Spleen (tissue), 11 donors: Measurements from ENCODE around the gene GRIK5. TPM values are rescaled to one million over a fixed set of nuclear protein-coding genes. Genes with fewer than 3 reads are reported as not detected.

ENCODE experiments used
- DNase-seq: peaks from one replicate; pipeline ENCODE4 v3.0.0-alpha.2; 2020
- H3K27ac ChIP-seq, 8 donors: fragments of 200-600 bp; sonication (generic) in 7 of 8; 1 replicate in 4 of 8; 2 replicates in 4 of 8; pipeline versions ENCODE4 v1.5.0 to v1.8.0; 2016 to 2021; ENCODE audit warnings: inconsistent platforms in 4 of 8, mild to moderate bottlenecking in 4 of 8, moderate library complexity in 1 of 8
- H3K27me3 ChIP-seq, 7 donors: fragments of 200-600 bp; sonication (generic) in 6 of 7; replicated peaks in 1 of 7; 1 replicate in 4 of 7; 2 replicates in 3 of 7; pipeline versions ENCODE4 v1.5.0 to v1.8.0; 2016 to 2021; ENCODE audit warnings: inconsistent platforms in 3 of 7, mild to moderate bottlenecking in 1 of 7
- H3K36me3 ChIP-seq, 6 donors: fragments of 200-600 bp; sonication (generic) in 5 of 6; 1 replicate in 4 of 6; 2 replicates in 2 of 6; pipeline versions ENCODE4 v1.5.0 to v1.8.0; 2016 to 2021; ENCODE audit warnings: inconsistent platforms in 2 of 6
- H3K4me1 ChIP-seq, 6 donors: fragments of 200-600 bp; sonication (generic) in 5 of 6; 1 replicate in 3 of 6; 2 replicates in 3 of 6; pipeline versions ENCODE4 v1.5.0 to v1.8.0; 2016 to 2021; ENCODE audit warnings: inconsistent platforms in 3 of 6
- H3K4me3 ChIP-seq, 8 donors: fragments of 200-600 bp; sonication (generic) in 7 of 8; 1 replicate in 4 of 8; 2 replicates in 4 of 8; pipeline versions ENCODE4 v1.5.0 to v1.8.0; 2016 to 2021; ENCODE audit warnings: inconsistent platforms in 4 of 8, mild to moderate bottlenecking in 4 of 8, moderate library complexity in 2 of 8
- H3K9me3 ChIP-seq, 8 donors: fragments of 200-600 bp; sonication (generic) in 7 of 8; 1 replicate in 4 of 8; 2 replicates in 4 of 8; pipeline versions ENCODE4 v1.5.0 to v1.8.0; 2016 to 2021; ENCODE audit warnings: inconsistent platforms in 4 of 8
- CTCF ChIP-seq, 11 experiments: fragments of 200-600 bp in 7 of 11; fragments of 450-650 bp in 4 of 11; sonication (generic) in 4 of 11; IDR thresholded peaks in 8 of 11; conservative IDR thresholded peaks in 3 of 11; 1 replicate in 7 of 11; 2 replicates in 4 of 11; pipeline versions ENCODE4 v1.4.0 to v1.8.0; 2016 to 2021; ENCODE audit warnings: antibody characterized with exemption in 11 of 11, inconsistent platforms in 4 of 11, mild to moderate bottlenecking in 1 of 11
- POLR2A ChIP-seq, 3 donors: fragments of 450-650 bp; IDR thresholded peaks; one replicate each; pipeline ENCODE4 v1.5.1; 2017; ENCODE audit warnings: antibody characterized with exemption in 3 of 3, mild to moderate bottlenecking in 1 of 3
- POLR2AphosphoS5 ChIP-seq, 3 donors: sonication (generic); formaldehyde crosslinking; IDR thresholded peaks; one replicate each; pipeline ENCODE4 v1.5.1; 2017; ENCODE audit warnings: antibody characterized with exemption in 3 of 3
- WGBS, 5 donors: extraction: QIAGEN DNeasy Blood & Tissue Kit in 3 of 5; methylation state at CpG; one replicate each; pipeline versions ENCODE4 v1.1.5 to v1.1.7; 2013 to 2018; 5-methylcytosine and 5-hydroxymethylcytosine counted together
- intact Hi-C: fragments of 100-400 bp; cut with DNase I; formaldehyde crosslinking; loops from one replicate; pipeline ENCODE4 v1.15.0; 2023; ENCODE audit warnings: low total_unique reads
- polyA plus RNA-seq, 3 donors: library from polyadenylated mRNA; stranded (reverse); fragments of 200-250 nt; gene quantifications; one replicate each; pipeline ENCODE4 v1.2.1, GENCODE V29; 2013
- total RNA-seq, 7 donors: library from RNA; depleted of rRNA in 3 of 7; stranded (reverse); fragments of >200 nt in 3 of 7; fragmentation: NEBNext Ultra II Directional in 4 of 7; extraction: Animal tissue kit (Norgen Biotek cat#: 25700) in 4 of 7; gene quantifications; one replicate each; pipeline versions ENCODE4 v1.1.0 to v1.2.1, GENCODE V29; 2016 to 2021
- donor health status: healthy with polysubstance abuse.
- donor health status: DM: no; HTN: no; CAD: no; lungs with moderate emphysema.
- donor health status: DM: no; HTN: no; CAD: no.
- donor health status: Bipolar disorder and iron deficiency.
- donor health status: healthy.
- donor health status: DM: no; HTN: no; CAD: no.
- donor health status: DM: yes; HTN: yes; CAD: no.

The GRIK5 gene
- total and polyA plus RNA-seq, 10 donors = 0.94 to 4.7 (median 2.1) TPM

- DNase-seq = no peak
- intact Hi-C loops = no loop called here
- Histone ChIP-seq H3K4me3 (no peak overlapping the region), H3K27ac (peak overlapping the region in 4 of 8 donors; percentile 60 to 79 (median 75)), H3K27me3 (no peaks in the 10 kb centered on the region), H3K9me3 (no peaks in the 10 kb centered on the region), H3K36me3 (peaks cover 0 to 45% (median 20%) of the 10 kb centered on the region in 6 donors), H3K4me1 (peaks cover 17 to 83% (median 57%) of the 10 kb centered on the region in 6 donors)
- WGBS, 5 donors = 87 to 96% (median 94%) methylated on average over 13 of the region's 13 CpGs
- TF ChIP-seq POLR2AphosphoS5 (IDR thresholded peaks at IDR 0.05) (peak; percentile 15 to 68 (median 33)), POLR2A (IDR thresholded peaks at IDR 0.05) (no peak)
Measured at GRCh38 chr19:42089772-42090171, 19.8 kb upstream of the GRIK5 start.

DNA sequence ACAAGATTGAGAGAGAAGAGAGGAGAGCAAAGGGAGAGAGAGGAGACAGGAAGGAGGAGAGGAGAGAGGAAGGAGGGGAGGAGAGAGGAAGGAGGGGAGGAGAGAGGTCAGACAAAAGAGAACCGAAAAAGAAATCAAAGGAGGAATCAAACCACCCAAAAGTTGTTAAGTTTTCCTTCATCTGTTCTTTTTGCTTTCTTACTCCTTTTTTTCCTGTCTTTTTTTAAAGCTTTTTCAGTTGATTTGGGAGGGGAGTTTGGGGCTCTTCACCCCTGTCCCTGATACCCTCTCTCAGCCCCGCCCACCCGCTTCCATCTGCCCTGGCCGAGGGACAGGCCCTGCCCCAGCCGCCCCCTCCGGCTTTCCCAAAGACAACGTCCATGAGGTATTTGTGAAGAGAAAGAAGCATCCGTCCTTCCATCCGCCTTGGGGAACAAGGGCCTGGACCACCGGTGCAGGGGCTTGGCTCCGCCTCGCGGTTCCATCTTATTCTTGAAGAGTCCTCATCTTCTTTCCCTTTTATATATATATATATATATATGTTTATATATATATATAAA lies 19.3 kb upstream of the GRIK5 start:
- H3K9me3 ChIP-seq = no peaks in the 10 kb centered on the region
- intact Hi-C loops = no loop called here
- no peak for TF ChIP-seq POLR2A (IDR thresholded peaks at IDR 0.05)
- H3K36me3 ChIP-seq = peaks cover 0 to 42% (median 14%) of the 10 kb centered on the region in 6 donors
- H3K27ac ChIP-seq = peak overlapping the region; percentile 30 to 79 (median 64)
- peak overlapping the region in 1 of 8 donors; percentile 4 for H3K4me3 ChIP-seq
- WGBS, 5 donors = 74 to 85% (median 83%) methylated on average over 13 of the region's 13 CpGs
- DNase-seq = no peak
- H3K4me1 ChIP-seq = peaks cover 17 to 80% (median 55%) of the 10 kb centered on the region in 6 donors
- no peaks in the 10 kb centered on the region for H3K27me3 ChIP-seq

DNA sequence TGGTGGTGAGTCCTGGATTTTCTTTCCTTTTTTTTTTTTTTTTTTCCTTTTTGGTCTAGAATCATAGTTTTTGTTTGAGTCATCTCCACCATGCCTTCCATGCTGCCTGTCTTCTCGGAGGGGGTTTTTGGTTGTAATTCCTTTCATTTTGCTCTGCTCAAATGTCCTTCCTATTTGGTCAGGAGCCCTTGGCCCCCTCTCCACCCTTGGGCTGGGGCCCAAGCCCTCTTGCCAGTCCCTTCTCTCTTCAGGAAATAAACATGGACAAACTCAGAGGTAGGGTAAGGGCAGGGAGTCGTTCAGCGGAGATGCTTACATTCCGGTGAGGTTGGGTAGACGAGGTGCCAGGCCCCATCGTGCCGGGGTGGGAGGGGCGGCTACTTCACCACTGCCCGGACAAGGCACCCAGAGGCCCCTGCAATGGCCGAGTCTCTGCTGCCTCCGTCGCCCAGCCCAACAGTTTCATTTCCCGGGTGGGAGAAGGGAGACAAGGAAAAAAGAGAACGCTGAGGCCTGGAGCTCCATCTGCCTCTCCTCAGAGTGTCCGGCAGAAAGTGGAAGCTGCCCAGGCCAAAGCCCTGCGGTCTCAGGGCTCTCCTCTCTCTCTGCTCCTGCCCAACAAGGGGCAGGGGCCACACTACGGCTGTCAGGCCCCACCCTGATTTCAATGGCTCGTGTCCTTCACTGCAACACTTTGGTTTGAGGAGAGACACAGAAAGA lies 18.6 kb upstream of the GRIK5 start:
- Histone ChIP-seq H3K9me3 (no peaks in the 10 kb centered on the region), H3K4me1 (peaks cover 17 to 73% (median 49%) of the 10 kb centered on the region in 6 donors), H3K4me3 (peak overlapping the region in 1 of 8 donors; percentile 4), H3K27me3 (no peaks in the 10 kb centered on the region), H3K36me3 (peaks cover 0 to 42% (median 9%) of the 10 kb centered on the region in 6 donors), H3K27ac (peak overlapping the region; percentile 30 to 79 (median 64))
- DNase-seq = no peak
- WGBS, 5 donors = 48 to 80% (median 71%) methylated on average over 18 of the region's 18 CpGs
- no peak for TF ChIP-seq CTCF (IDR thresholded peaks at IDR 0.05 in 8 of 11, conservative IDR thresholded peaks at IDR 0.05 in 3 of 11)
- TF ChIP-seq POLR2A (IDR thresholded peaks at IDR 0.05) = no peak
- peak; percentile 38 to 71 (median 51) for TF ChIP-seq POLR2AphosphoS5 (IDR thresholded peaks at IDR 0.05)
- intact Hi-C loops = no loop called here

DNA sequence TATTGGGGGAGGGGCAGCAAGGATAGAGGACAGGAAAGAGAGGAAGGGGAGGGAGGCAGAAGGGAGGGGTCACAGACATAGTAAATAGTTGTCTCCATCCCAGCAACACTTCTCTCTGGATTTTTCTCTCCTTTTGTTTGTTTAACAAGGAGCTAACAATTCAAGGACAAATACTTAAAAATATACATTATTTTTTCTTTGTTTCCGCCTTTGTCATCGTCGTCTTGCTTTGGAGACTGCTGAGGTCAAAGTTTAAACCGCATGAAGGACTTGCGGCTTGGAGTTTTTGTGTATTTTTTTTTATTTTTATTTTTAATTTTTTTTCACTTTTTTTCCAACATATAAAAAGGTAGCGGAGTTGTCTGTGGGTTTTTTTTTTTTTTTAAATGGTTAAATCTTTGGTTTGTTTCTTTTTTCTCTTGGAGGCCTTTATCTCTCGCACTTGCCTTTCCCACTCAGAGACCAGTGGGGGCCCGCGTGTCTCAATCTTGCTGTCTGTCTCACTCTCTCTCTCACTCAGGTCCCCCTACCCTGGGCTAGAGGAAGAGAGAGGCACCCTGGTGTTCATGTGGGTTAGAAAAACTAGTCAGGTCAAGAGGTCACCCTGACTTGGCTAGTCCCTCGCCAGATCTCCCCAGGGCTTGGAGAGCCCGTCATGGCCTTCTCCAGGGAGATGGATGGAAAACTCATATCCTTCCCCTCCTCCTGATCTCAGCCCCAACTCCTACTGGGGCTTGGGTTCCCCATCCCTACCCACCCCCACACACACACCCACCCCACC lies 17.0 kb upstream of the GRIK5 start:
- intact Hi-C loops = no loop called here
- WGBS, 5 donors = 70 to 83% (median 78%) methylated on average over 11 of the region's 11 CpGs
- H3K36me3 ChIP-seq = peaks cover 0 to 38% (median 7%) of the 10 kb centered on the region in 6 donors
- H3K27ac ChIP-seq = peak overlapping the region in 1 of 8 donors; percentile 38
- TF ChIP-seq POLR2AphosphoS5 (IDR thresholded peaks at IDR 0.05) (peak in 1 of 3 donors; percentile 8), POLR2A (IDR thresholded peaks at IDR 0.05) (no peak), CTCF (IDR thresholded peaks at IDR 0.05 in 8 of 11, conservative IDR thresholded peaks at IDR 0.05 in 3 of 11) (no peak)
- no peak for DNase-seq
- H3K9me3 ChIP-seq = no peaks in the 10 kb centered on the region
- no peak overlapping the region for H3K4me3 ChIP-seq
- H3K27me3 ChIP-seq = no peaks in the 10 kb centered on the region
- peaks cover 16 to 67% (median 38%) of the 10 kb centered on the region in 6 donors for H3K4me1 ChIP-seq
